Measurements from ENCODE around the gene PILRA. TPM values are rescaled to one million over a fixed set of nuclear protein-coding genes. Genes with fewer than 3 reads are reported as not detected.

PILRA gene
- total RNA-seq, 1 donor from 2014 or later, result 25.8 TPM

GRCh38 chr7:100449190-100449795 lies 76.0 kb downstream of the PILRA start:
- H3K36me3 ChIP-seq, result no peaks in the 10 kb centered on the region
- DNase-seq (ENCODE audit: low spot score in 2 of 2), result no peak
- TF ChIP-seq CTCF (IDR thresholded peaks at IDR 0.05), result no peak
- no peak overlapping the region for H3K4me3 ChIP-seq
- H3K9me3 ChIP-seq, result no peaks in the 10 kb centered on the region
- no peaks in the 10 kb centered on the region for H3K27me3 ChIP-seq
- H3K4me1 ChIP-seq, result no peaks in the 10 kb centered on the region
- intact Hi-C loops (cut with DNase I), result no loop called here
- H3K27ac ChIP-seq, result no peak overlapping the region

Other genes starting within 250 kb of the PILRA start
- not detected for gene MBLAC1, start 246.5 kb upstream of the PILRA start, total RNA-seq
- 131 TPM for gene LAMTOR4, start 224.6 kb upstream of the PILRA start, total RNA-seq
- gene TRAPPC14, start 214.8 kb upstream of the PILRA start, total RNA-seq, result 22.0 TPM
- 3.5 TPM for gene GAL3ST4, start 204.9 kb upstream of the PILRA start, total RNA-seq
- gene GPC2, start 196.1 kb upstream of the PILRA start, total RNA-seq, result not detected
- gene STAG3, start 195.6 kb upstream of the PILRA start, total RNA-seq, result not detected
- 27.8 TPM for gene PVRIG, start 153.5 kb upstream of the PILRA start, total RNA-seq
- not detected for gene SPDYE3, start 65.8 kb upstream of the PILRA start, total RNA-seq
- 67.2 TPM for gene PILRB, start 15.4 kb upstream of the PILRA start, total RNA-seq
- gene ZCWPW1, start 55.2 kb downstream of the PILRA start, total RNA-seq, result not detected
- 32.9 TPM for gene MEPCE, start 56.3 kb downstream of the PILRA start, total RNA-seq
- 35.2 TPM for gene PPP1R35, start 63.0 kb downstream of the PILRA start, total RNA-seq
- gene SPACDR, start 90.8 kb downstream of the PILRA start, total RNA-seq, result not detected
- gene TSC22D4, start 105.7 kb downstream of the PILRA start, total RNA-seq, result 68.2 TPM
- gene NYAP1, start 110.4 kb downstream of the PILRA start, total RNA-seq, result 0.96 TPM
- gene AGFG2, start 165.7 kb downstream of the PILRA start, total RNA-seq, result 30.0 TPM
- 11.8 TPM for gene SAP25, start 200.4 kb downstream of the PILRA start, total RNA-seq
- 113 TPM for gene LRCH4, start 212.6 kb downstream of the PILRA start, total RNA-seq
- not detected for gene FBXO24, start 212.8 kb downstream of the PILRA start, total RNA-seq
- 124 TPM for gene PCOLCE, start 228.9 kb downstream of the PILRA start, total RNA-seq
- 11.0 TPM for gene MOSPD3, start 239.1 kb downstream of the PILRA start, total RNA-seq

All from ascending aorta (tissue), 2 donors.